Measurements from ENCODE around the gene HSF4. TPM values are rescaled to one million over a fixed set of nuclear protein-coding genes. Genes with fewer than 3 reads are reported as not detected.

HSF4 gene
- total RNA-seq, 2 experiments from 2014 or later: 34.8 to 36.1 TPM

- no peak for DNase-seq
- Mint-ChIP-seq H3K4me3 (no peak overlapping the region), H3K4me1 (ENCODE audit: low read depth) (peaks cover 27% of the 10 kb centered on the region), H3K27ac (no peak overlapping the region), H3K36me3 (peaks cover 29% of the 10 kb centered on the region), H3K27me3 (no peaks in the 10 kb centered on the region), H3K9me3 (no peaks in the 10 kb centered on the region)
- intact Hi-C loops (cut with micrococcal nuclease): no loop called here
- ChIA-PET POLR2A (interaction anchor here (1.4 kb wide), 1 partner anchor 9 kb away, joined by 4 read pairs; no protein-coding TSS in a partner anchor), CTCF (interaction anchor here (0.6 to 2.2 kb wide), 16 partner anchors 9 to 288 kb away, joined by 3 to 9 read pairs (median 3); partner anchors contain the start of gene TMEM208)
Observed at GRCh38 chr16:67197704-67198103, 33.2 kb downstream of the HSF4 start.

- Mint-ChIP-seq H3K4me3 (no peak overlapping the region), H3K36me3 (peaks cover 27% of the 10 kb centered on the region), H3K27me3 (no peaks in the 10 kb centered on the region), H3K4me1 (ENCODE audit: low read depth) (peaks cover 21% of the 10 kb centered on the region), H3K9me3 (no peaks in the 10 kb centered on the region), H3K27ac (no peak overlapping the region)
- POLR2A ChIA-PET: interaction anchor here (1.4 kb wide), 1 partner anchor 9 kb away, joined by 4 read pairs; no protein-coding TSS in a partner anchor
- CTCF ChIA-PET: interaction anchor here (0.6 to 2.2 kb wide), 17 partner anchors 10 to 287 kb away, joined by 3 to 9 read pairs (median 3); partner anchors contain the start of gene TMEM208
- peak; percentile 41 for DNase-seq
- intact Hi-C loops (cut with micrococcal nuclease): no loop called here
Observed at GRCh38 chr16:67198238-67198734, 33.7 kb downstream of the HSF4 start.

- intact Hi-C loops (cut with micrococcal nuclease): no loop called here
- ChIA-PET POLR2A (no interaction called here), CTCF (interaction anchor here (1.3 to 2.2 kb wide), 3 partner anchors 10 to 234 kb away, joined by 3 to 9 read pairs (median 8); no protein-coding TSS in a partner anchor)
- H3K4me3 Mint-ChIP-seq: no peak within 1 kb of the TSS
- no peaks in the 10 kb centered on the region for H3K9me3 Mint-ChIP-seq
- H3K27me3 Mint-ChIP-seq: no peaks in the 10 kb centered on the region
- peaks cover 12% of the 10 kb centered on the region for H3K4me1 Mint-ChIP-seq (ENCODE audit: low read depth)
- H3K36me3 Mint-ChIP-seq: peaks cover 22% of the 10 kb centered on the region
- DNase-seq: no peak
- H3K27ac Mint-ChIP-seq: no peak within 1 kb of the TSS
Observed at GRCh38 chr16:67199011-67199807, 34.7 kb downstream of the HSF4 start, which contains the start of gene ELMO3. TSS of gene ELMO3 (plus strand) at chr16:67199131. CDS start at chr16:67199327, 196 bp downstream.

GRCh38 chr16:67199808-67200198, 35.3 kb downstream of the HSF4 start:
- ChIA-PET CTCF (interaction anchor here (1.5 kb wide), 1 partner anchor 234 kb away, joined by 3 read pairs; no protein-coding TSS in a partner anchor), POLR2A (no interaction called here)
- H3K27ac Mint-ChIP-seq: no peak overlapping the region
- no peak overlapping the region for H3K4me3 Mint-ChIP-seq
- H3K36me3 Mint-ChIP-seq: peaks cover 21% of the 10 kb centered on the region
- no peak for DNase-seq
- H3K27me3 Mint-ChIP-seq: no peaks in the 10 kb centered on the region
- intact Hi-C loops (cut with micrococcal nuclease): no loop called here
- H3K4me1 Mint-ChIP-seq (ENCODE audit: low read depth): peaks cover 10% of the 10 kb centered on the region
- H3K9me3 Mint-ChIP-seq: no peaks in the 10 kb centered on the region

GRCh38 chr16:67200491-67200890, 35.9 kb downstream of the HSF4 start:
- intact Hi-C loops (cut with micrococcal nuclease): no loop called here
- POLR2A ChIA-PET: no interaction called here
- Mint-ChIP-seq H3K36me3 (peaks cover 21% of the 10 kb centered on the region), H3K27me3 (no peaks in the 10 kb centered on the region), H3K27ac (no peak overlapping the region), H3K9me3 (no peaks in the 10 kb centered on the region), H3K4me1 (ENCODE audit: low read depth) (peaks cover 10% of the 10 kb centered on the region), H3K4me3 (no peak overlapping the region)
- CTCF ChIA-PET: no interaction called here
- DNase-seq: no peak

- POLR2A ChIA-PET: no interaction called here
- H3K36me3 Mint-ChIP-seq: peaks cover 9% of the 10 kb centered on the region
Observed at GRCh38 chr16:67201411-67202345, 37.1 kb downstream of the HSF4 start.

GRCh38 chr16:67202426-67202825, 37.9 kb downstream of the HSF4 start:
- peaks cover 7% of the 10 kb centered on the region for H3K36me3 Mint-ChIP-seq
- no peaks in the 10 kb centered on the region for H3K9me3 Mint-ChIP-seq
- H3K4me1 Mint-ChIP-seq (ENCODE audit: low read depth): no peaks in the 10 kb centered on the region
- ChIA-PET CTCF (no interaction called here), POLR2A (no interaction called here)
- H3K27ac Mint-ChIP-seq: no peak overlapping the region
- no peak overlapping the region for H3K4me3 Mint-ChIP-seq
- intact Hi-C loops (cut with micrococcal nuclease): no loop called here
- no peak for DNase-seq
- no peaks in the 10 kb centered on the region for H3K27me3 Mint-ChIP-seq

More at GRCh38 chr16:67201411-67202345, 37.1 kb downstream of the HSF4 start:
- H3K9me3 Mint-ChIP-seq: no peaks in the 10 kb centered on the region
- H3K4me3 Mint-ChIP-seq: no peak overlapping the region
- peaks cover 2% of the 10 kb centered on the region for H3K4me1 Mint-ChIP-seq (ENCODE audit: low read depth)
- H3K27ac Mint-ChIP-seq: no peak overlapping the region
- intact Hi-C loops (cut with micrococcal nuclease): no loop called here
- DNase-seq: no peak
- H3K27me3 Mint-ChIP-seq: no peaks in the 10 kb centered on the region
- CTCF ChIA-PET: no interaction called here

GRCh38 chr16:67202956-67203493, 38.5 kb downstream of the HSF4 start:
- Mint-ChIP-seq H3K27ac (no peak overlapping the region), H3K9me3 (no peaks in the 10 kb centered on the region), H3K4me1 (ENCODE audit: low read depth) (no peaks in the 10 kb centered on the region), H3K36me3 (peaks cover 7% of the 10 kb centered on the region), H3K4me3 (no peak overlapping the region), H3K27me3 (no peaks in the 10 kb centered on the region)
- CTCF ChIA-PET: no interaction called here
- intact Hi-C loops (cut with micrococcal nuclease): no loop called here
- POLR2A ChIA-PET: no interaction called here
- DNase-seq: no peak

GRCh38 chr16:67204076-67204475, 39.5 kb downstream of the HSF4 start:
- DNase-seq: no peak
- ChIA-PET CTCF (interaction anchor here (0.6 to 1.2 kb wide), 3 partner anchors 49 to 270 kb away, joined by 3 to 4 read pairs (median 3); partner anchors contain the start of gene CIAO2B), POLR2A (no interaction called here)
- Mint-ChIP-seq H3K4me1 (ENCODE audit: low read depth) (no peaks in the 10 kb centered on the region), H3K27me3 (no peaks in the 10 kb centered on the region), H3K27ac (no peak overlapping the region), H3K4me3 (no peak overlapping the region), H3K36me3 (peaks cover 7% of the 10 kb centered on the region), H3K9me3 (no peaks in the 10 kb centered on the region)
- intact Hi-C loops (cut with micrococcal nuclease): no loop called here

- Mint-ChIP-seq H3K4me3 (no peak overlapping the region), H3K4me1 (ENCODE audit: low read depth) (no peaks in the 10 kb centered on the region), H3K27me3 (no peaks in the 10 kb centered on the region), H3K9me3 (no peaks in the 10 kb centered on the region), H3K27ac (peak overlapping the region; percentile 9), H3K36me3 (peaks cover 3% of the 10 kb centered on the region)
- no peak for DNase-seq
- intact Hi-C loops (cut with micrococcal nuclease): no loop called here
- POLR2A ChIA-PET: interaction anchor here (0.8 to 1.6 kb wide), 2 partner anchors 8 to 27 kb away, joined by 3 to 4 read pairs; no protein-coding TSS in a partner anchor
- CTCF ChIA-PET: no interaction called here
Observed at GRCh38 chr16:67206129-67206837, 41.7 kb downstream of the HSF4 start.

- ChIA-PET CTCF (no interaction called here), POLR2A (interaction anchor here (0.8 to 1.6 kb wide), 2 partner anchors 9 to 26 kb away, joined by 3 to 4 read pairs; no protein-coding TSS in a partner anchor)
- DNase-seq: no peak
- Mint-ChIP-seq H3K27ac (peak overlapping the region; percentile 9), H3K4me3 (no peak overlapping the region), H3K4me1 (ENCODE audit: low read depth) (no peaks in the 10 kb centered on the region), H3K36me3 (no peaks in the 10 kb centered on the region), H3K9me3 (no peaks in the 10 kb centered on the region), H3K27me3 (no peaks in the 10 kb centered on the region)
- intact Hi-C loops (cut with micrococcal nuclease): no loop called here
Observed at GRCh38 chr16:67206838-67207248, 42.3 kb downstream of the HSF4 start.

Measured in activated CD4-positive, alpha-beta memory T cell treated with anti-CD3 and anti-CD28 coated beads for 36 hours (primary cell).